Liver (tissue), 9 donors: ENCODE data around the gene TESPA1. TPM values are rescaled to one million over a fixed set of nuclear protein-coding genes. Genes with fewer than 3 reads are reported as not detected.

Experiments
- DNase-seq: peaks from one replicate; pipeline ENCODE4 v3.0.0-alpha.2; 2017; ENCODE audit warnings: low spot score
- H3K27ac ChIP-seq, 2 donors: one replicate each; pipeline ENCODE4 v1.7.0; 2013; ENCODE audit warnings: inconsistent platforms in 2 of 2, low read length in 2 of 2, control low read depth in 1 of 2, low read depth in 1 of 2, mild to moderate bottlenecking in 1 of 2
- H3K27me3 ChIP-seq, 4 donors: one replicate each; pipeline versions ENCODE4 v1.6.1 to v1.7.0; 2013; ENCODE audit warnings: low read length in 3 of 4, inconsistent platforms in 1 of 4, mild to moderate bottlenecking in 1 of 4, moderate library complexity in 1 of 4; ENCODE audit not compliant: control insufficient read depth in 4 of 4, insufficient read depth in 4 of 4
- H3K36me3 ChIP-seq, 4 donors: one replicate each; pipeline versions ENCODE4 v1.6.1 to v1.7.0; 2013; ENCODE audit warnings: low read length in 3 of 4, mild to moderate bottlenecking in 3 of 4, low read depth in 1 of 4, moderate library complexity in 1 of 4; ENCODE audit not compliant: control insufficient read depth in 4 of 4, insufficient read depth in 3 of 4
- H3K4me1 ChIP-seq, 4 donors: one replicate each; pipeline versions ENCODE4 v1.6.1 to v1.7.0; 2013; ENCODE audit warnings: low read length in 3 of 4, mild to moderate bottlenecking in 3 of 4, moderate library complexity in 1 of 4; ENCODE audit not compliant: control insufficient read depth in 4 of 4, insufficient read depth in 4 of 4
- H3K4me3 ChIP-seq, 3 donors: one replicate each; pipeline versions ENCODE4 v1.6.1 to v1.7.0; 2013; ENCODE audit warnings: low read length in 3 of 3, control low read depth in 1 of 3, low read depth in 1 of 3, mild to moderate bottlenecking in 1 of 3
- H3K9ac ChIP-seq, 2 donors: one replicate each; pipeline ENCODE4 v1.7.0; 2013; ENCODE audit warnings: low read length in 2 of 2, mild to moderate bottlenecking in 2 of 2, moderate library complexity in 2 of 2, control low read depth in 1 of 2, low read depth in 1 of 2
- H3K9me3 ChIP-seq, 4 donors: one replicate each; pipeline versions ENCODE4 v1.6.1 to v1.7.0; 2013; ENCODE audit warnings: low read length in 3 of 4; ENCODE audit not compliant: control insufficient read depth in 4 of 4
- EGR1 ChIP-seq, 2 donors: IDR thresholded peaks; 2 replicates each; pipeline ENCODE4 v1.6.1; 2016 to 2018; ENCODE audit warnings: antibody characterized with exemption in 2 of 2, low read depth in 2 of 2
- FOXA1 ChIP-seq: IDR thresholded peaks from 2 replicates; pipeline ENCODE4 v1.6.1; 2016; ENCODE audit warnings: antibody characterized with exemption
- FOXA2 ChIP-seq: IDR thresholded peaks from 2 replicates; pipeline ENCODE4 v1.6.1; 2016; ENCODE audit warnings: antibody characterized with exemption
- GABPA ChIP-seq, 2 donors: IDR thresholded peaks in 1 of 2; conservative IDR thresholded peaks in 1 of 2; 2 replicates each; pipeline ENCODE4 v1.6.1; 2016; ENCODE audit warnings: antibody characterized with exemption in 2 of 2, mild to moderate bottlenecking in 1 of 2, moderate library complexity in 1 of 2
- HNF4A ChIP-seq, 2 donors: conservative IDR thresholded peaks; 2 replicates each; pipeline ENCODE4 v1.6.1; 2016; ENCODE audit warnings: antibody characterized with exemption in 2 of 2, mild to moderate bottlenecking in 2 of 2
- HNF4G ChIP-seq: IDR thresholded peaks from 2 replicates; pipeline ENCODE4 v1.6.1; 2016; ENCODE audit warnings: antibody characterized with exemption
- JUND ChIP-seq, 2 donors: IDR thresholded peaks; 2 replicates each; pipeline ENCODE4 v1.6.1; 2016; ENCODE audit warnings: antibody characterized with exemption in 2 of 2
- NR2F2 ChIP-seq: IDR thresholded peaks from 2 replicates; pipeline ENCODE4 v1.6.1; 2016; ENCODE audit warnings: antibody characterized with exemption
- RAD21 ChIP-seq, 2 donors: IDR thresholded peaks; 2 replicates each; pipeline ENCODE4 v1.6.1; 2016; ENCODE audit warnings: antibody characterized with exemption in 2 of 2, mild to moderate bottlenecking in 2 of 2
- RXRA ChIP-seq, 2 donors: IDR thresholded peaks; 2 replicates each; pipeline ENCODE4 v1.6.1; 2017 to 2018; ENCODE audit warnings: antibody characterized with exemption in 2 of 2, mild to moderate bottlenecking in 1 of 2
- SP1 ChIP-seq: IDR thresholded peaks from 2 replicates; pipeline ENCODE4 v1.6.1; 2018; ENCODE audit warnings: antibody characterized with exemption, mild to moderate bottlenecking
- TAF1 ChIP-seq: conservative IDR thresholded peaks from 2 replicates; pipeline ENCODE4 v1.6.1; 2016; ENCODE audit warnings: antibody characterized with exemption, mild to moderate bottlenecking
- YY1 ChIP-seq: IDR thresholded peaks from 2 replicates; pipeline ENCODE4 v1.6.1; 2016; ENCODE audit warnings: antibody characterized with exemption, mild to moderate bottlenecking
- WGBS: extraction: QIAGEN DNeasy Blood & Tissue Kit; methylation state at CpG from one replicate; pipeline ENCODE4 v1.1.7; 2013; 5-methylcytosine and 5-hydroxymethylcytosine counted together
- polyA plus RNA-seq, 2 donors: library from polyadenylated mRNA; stranded (reverse) in 1 of 2; unstranded in 1 of 2; fragments of 200-250 nt in 1 of 2; fragments of >200 nt in 1 of 2; fragmentation: Nextera tagmentation in 1 of 2; extraction: Ambion mirVana in 1 of 2; gene quantifications; one replicate each; pipeline versions ENCODE4 v1.2.1 to v1.2.3, GENCODE V29; 2013 to 2015
- total RNA-seq, 2 donors: library from RNA; depleted of rRNA; stranded (reverse); fragments of >200 nt; gene quantifications; one replicate each; pipeline ENCODE4 v1.2.3, GENCODE V29; 2014
- TF ChIP-seq, protein P1 (sequence below): IDR thresholded peaks from 2 replicates; pipeline ENCODE4 v1.6.1; 2016; ENCODE audit warnings: antibody characterized with exemption
- TF ChIP-seq, protein P2 (sequence below): IDR thresholded peaks from 2 replicates; pipeline ENCODE4 v1.6.1; 2016; ENCODE audit warnings: antibody characterized with exemption
- TF ChIP-seq, protein P3 (sequence below): IDR thresholded peaks from 2 replicates; pipeline ENCODE4 v1.6.1; 2016; ENCODE audit warnings: antibody characterized with exemption
- TF ChIP-seq, protein P4 (sequence below): fragments of 150-350 bp; IDR thresholded peaks from 2 replicates; pipeline ENCODE4 v1.5.1; 2017; ENCODE audit warnings: improper control_type of control experiment, low read depth, low read length; ENCODE audit not compliant: missing input control
- TF ChIP-seq, protein P5 (sequence below): IDR thresholded peaks from 2 replicates; pipeline ENCODE4 v1.6.1; 2016; ENCODE audit warnings: antibody characterized with exemption, mild to moderate bottlenecking
- donor health status: healthy.
- donor health status: healthy.
- donor health status: healthy.
- donor health status: healthy.
- donor health status: healthy.

Gene TESPA1
- total and polyA plus RNA-seq, 4 donors = 0.10 to 3.2 (median 0.42) TPM

DNA sequence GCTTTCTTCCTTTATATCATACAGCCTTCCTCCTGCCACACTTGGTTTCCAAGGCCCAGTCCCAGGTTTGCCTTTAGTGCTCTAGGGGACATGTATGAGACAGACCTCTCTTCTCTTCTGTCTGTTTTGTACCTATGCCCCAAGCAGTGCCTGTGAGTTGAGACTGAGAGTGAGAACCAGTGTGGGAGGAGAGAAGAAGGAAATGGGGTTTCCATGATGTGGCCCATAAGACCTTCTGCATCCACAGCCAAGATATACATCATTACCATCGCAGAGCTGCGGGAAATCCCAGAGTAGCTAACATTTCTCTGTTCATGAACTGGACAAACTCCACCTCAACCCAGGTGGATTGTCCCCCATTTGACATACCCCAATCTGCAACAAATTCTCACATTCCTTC is 2.8 kb downstream of the TESPA1 start:
- TF ChIP-seq TAF1 = no peak
- no peak for TF ChIP-seq FOXA2
- no peak for TF ChIP-seq RXRA (IDR thresholded peaks at IDR 0.05)
- Histone ChIP-seq H3K9me3 (no peaks in the 10 kb centered on the region), H3K4me3 (no peak overlapping the region), H3K36me3 (no peaks in the 10 kb centered on the region), H3K27me3 (no peaks in the 10 kb centered on the region), H3K27ac (no peak overlapping the region), H3K4me1 (peaks cover 0 to 2% (median 0%) of the 10 kb centered on the region in 4 donors), H3K9ac (no peak overlapping the region)
- no peak for DNase-seq
- 96% methylated on average over 2 of the region's 2 CpGs for WGBS

DNA sequence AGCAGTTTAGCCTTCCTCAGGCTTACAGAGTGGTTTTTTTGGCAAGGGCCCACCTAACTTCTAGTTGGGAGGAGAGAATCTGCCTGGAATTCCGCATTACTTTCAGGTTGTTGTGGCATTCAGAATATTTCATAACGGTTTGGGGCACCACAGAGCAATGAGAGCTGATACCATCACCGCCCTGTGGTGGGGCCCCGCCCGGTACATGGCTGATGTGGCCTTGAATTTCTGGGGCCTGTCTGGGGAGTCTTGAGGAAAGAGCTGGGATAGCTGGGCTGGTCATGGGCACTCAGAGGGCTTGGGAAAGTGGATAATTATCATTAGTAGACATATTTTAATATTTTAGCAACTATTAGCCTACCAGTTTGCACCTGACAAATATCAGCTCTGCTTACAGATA is 4.2 kb downstream of the TESPA1 start:
- H3K36me3 ChIP-seq = no peaks in the 10 kb centered on the region
- H3K9me3 ChIP-seq = no peaks in the 10 kb centered on the region
- peak; percentile 60 for DNase-seq
- no peak overlapping the region for H3K4me3 ChIP-seq
- H3K27me3 ChIP-seq = no peaks in the 10 kb centered on the region
- TF ChIP-seq FOXA2 (no peak), TAF1 (no peak), FOXA1 (no peak), HNF4A (conservative IDR thresholded peaks at IDR 0.05) (no peak), NR2F2 (no peak), RAD21 (IDR thresholded peaks at IDR 0.05) (no peak), YY1 (no peak), SP1 (no peak), JUND (IDR thresholded peaks at IDR 0.05) (no peak), HNF4G (no peak), RXRA (IDR thresholded peaks at IDR 0.05) (no peak), GABPA (IDR thresholded peaks at IDR 0.05 in 1 of 2, conservative IDR thresholded peaks at IDR 0.05 in 1 of 2) (no peak), EGR1 (IDR thresholded peaks at IDR 0.05; ENCODE audit: low read depth in 2 of 2) (no peak)
- TF ChIP-seq, protein P1, sequence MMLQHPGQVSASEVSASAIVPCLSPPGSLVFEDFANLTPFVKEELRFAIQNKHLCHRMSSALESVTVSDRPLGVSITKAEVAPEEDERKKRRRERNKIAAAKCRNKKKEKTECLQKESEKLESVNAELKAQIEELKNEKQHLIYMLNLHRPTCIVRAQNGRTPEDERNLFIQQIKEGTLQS = no peak
- TF ChIP-seq, protein P2, sequence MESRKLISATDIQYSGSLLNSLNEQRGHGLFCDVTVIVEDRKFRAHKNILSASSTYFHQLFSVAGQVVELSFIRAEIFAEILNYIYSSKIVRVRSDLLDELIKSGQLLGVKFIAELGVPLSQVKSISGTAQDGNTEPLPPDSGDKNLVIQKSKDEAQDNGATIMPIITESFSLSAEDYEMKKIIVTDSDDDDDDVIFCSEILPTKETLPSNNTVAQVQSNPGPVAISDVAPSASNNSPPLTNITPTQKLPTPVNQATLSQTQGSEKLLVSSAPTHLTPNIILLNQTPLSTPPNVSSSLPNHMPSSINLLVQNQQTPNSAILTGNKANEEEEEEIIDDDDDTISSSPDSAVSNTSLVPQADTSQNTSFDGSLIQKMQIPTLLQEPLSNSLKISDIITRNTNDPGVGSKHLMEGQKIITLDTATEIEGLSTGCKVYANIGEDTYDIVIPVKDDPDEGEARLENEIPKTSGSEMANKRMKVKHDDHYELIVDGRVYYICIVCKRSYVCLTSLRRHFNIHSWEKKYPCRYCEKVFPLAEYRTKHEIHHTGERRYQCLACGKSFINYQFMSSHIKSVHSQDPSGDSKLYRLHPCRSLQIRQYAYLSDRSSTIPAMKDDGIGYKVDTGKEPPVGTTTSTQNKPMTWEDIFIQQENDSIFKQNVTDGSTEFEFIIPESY = no peak
- TF ChIP-seq, protein P3, sequence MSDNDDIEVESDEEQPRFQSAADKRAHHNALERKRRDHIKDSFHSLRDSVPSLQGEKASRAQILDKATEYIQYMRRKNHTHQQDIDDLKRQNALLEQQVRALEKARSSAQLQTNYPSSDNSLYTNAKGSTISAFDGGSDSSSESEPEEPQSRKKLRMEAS = no peak
- TF ChIP-seq, protein P4, sequence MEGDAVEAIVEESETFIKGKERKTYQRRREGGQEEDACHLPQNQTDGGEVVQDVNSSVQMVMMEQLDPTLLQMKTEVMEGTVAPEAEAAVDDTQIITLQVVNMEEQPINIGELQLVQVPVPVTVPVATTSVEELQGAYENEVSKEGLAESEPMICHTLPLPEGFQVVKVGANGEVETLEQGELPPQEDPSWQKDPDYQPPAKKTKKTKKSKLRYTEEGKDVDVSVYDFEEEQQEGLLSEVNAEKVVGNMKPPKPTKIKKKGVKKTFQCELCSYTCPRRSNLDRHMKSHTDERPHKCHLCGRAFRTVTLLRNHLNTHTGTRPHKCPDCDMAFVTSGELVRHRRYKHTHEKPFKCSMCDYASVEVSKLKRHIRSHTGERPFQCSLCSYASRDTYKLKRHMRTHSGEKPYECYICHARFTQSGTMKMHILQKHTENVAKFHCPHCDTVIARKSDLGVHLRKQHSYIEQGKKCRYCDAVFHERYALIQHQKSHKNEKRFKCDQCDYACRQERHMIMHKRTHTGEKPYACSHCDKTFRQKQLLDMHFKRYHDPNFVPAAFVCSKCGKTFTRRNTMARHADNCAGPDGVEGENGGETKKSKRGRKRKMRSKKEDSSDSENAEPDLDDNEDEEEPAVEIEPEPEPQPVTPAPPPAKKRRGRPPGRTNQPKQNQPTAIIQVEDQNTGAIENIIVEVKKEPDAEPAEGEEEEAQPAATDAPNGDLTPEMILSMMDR = no peak
- TF ChIP-seq, protein P5, sequence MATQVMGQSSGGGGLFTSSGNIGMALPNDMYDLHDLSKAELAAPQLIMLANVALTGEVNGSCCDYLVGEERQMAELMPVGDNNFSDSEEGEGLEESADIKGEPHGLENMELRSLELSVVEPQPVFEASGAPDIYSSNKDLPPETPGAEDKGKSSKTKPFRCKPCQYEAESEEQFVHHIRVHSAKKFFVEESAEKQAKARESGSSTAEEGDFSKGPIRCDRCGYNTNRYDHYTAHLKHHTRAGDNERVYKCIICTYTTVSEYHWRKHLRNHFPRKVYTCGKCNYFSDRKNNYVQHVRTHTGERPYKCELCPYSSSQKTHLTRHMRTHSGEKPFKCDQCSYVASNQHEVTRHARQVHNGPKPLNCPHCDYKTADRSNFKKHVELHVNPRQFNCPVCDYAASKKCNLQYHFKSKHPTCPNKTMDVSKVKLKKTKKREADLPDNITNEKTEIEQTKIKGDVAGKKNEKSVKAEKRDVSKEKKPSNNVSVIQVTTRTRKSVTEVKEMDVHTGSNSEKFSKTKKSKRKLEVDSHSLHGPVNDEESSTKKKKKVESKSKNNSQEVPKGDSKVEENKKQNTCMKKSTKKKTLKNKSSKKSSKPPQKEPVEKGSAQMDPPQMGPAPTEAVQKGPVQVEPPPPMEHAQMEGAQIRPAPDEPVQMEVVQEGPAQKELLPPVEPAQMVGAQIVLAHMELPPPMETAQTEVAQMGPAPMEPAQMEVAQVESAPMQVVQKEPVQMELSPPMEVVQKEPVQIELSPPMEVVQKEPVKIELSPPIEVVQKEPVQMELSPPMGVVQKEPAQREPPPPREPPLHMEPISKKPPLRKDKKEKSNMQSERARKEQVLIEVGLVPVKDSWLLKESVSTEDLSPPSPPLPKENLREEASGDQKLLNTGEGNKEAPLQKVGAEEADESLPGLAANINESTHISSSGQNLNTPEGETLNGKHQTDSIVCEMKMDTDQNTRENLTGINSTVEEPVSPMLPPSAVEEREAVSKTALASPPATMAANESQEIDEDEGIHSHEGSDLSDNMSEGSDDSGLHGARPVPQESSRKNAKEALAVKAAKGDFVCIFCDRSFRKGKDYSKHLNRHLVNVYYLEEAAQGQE = no peak
- H3K4me1 ChIP-seq = peaks cover 0 to 6% (median 3%) of the 10 kb centered on the region in 4 donors
- no peak overlapping the region for H3K9ac ChIP-seq
- WGBS = 83% methylated on average over 5 of the region's 5 CpGs
- H3K27ac ChIP-seq = no peak overlapping the region
